Measurements from ENCODE around the gene LIMK2.

GRCh38 chr22:31302006-31302405 lies 89.9 kb downstream of the LIMK2 start:
- TF ChIP-seq POLR2A (IDR thresholded peaks at IDR 0.05) (no peak), CTCF (IDR thresholded peaks at IDR 0.05) (no peak)

All from body of pancreas (tissue), 4 donors.